Bronchial epithelial cell (primary cell): ENCODE measurements around the gene CUL3. TPM values are rescaled to one million over a fixed set of nuclear protein-coding genes. Genes with fewer than 3 reads are reported as not detected.

Experiments used
- DNase-seq: peaks from one replicate; pipeline ENCODE4 v3.0.0-alpha.2; 2010; ENCODE audit warnings: low read depth
- FAIRE-seq: peaks from 2 replicates; lab custom pipeline; 2011; peaks lifted over from hg19 to GRCh38; lab: Jason Lieb, UNC
- H3K27me3 ChIP-seq: 2 replicates; pipeline ENCODE4 v1.5.1; 2011; ENCODE audit warnings: low read length; ENCODE audit not compliant: control insufficient read depth, insufficient read depth
- H3K36me3 ChIP-seq: 2 replicates; pipeline ENCODE4 v1.5.1; 2011; ENCODE audit warnings: low read length; ENCODE audit not compliant: control insufficient read depth, insufficient read depth
- H3K4me3 ChIP-seq: 2 replicates; pipeline ENCODE4 v1.5.1; 2011; ENCODE audit warnings: mild to moderate bottlenecking, low read depth, low read length, control low read depth
- CTCF ChIP-seq: IDR thresholded peaks from 2 replicates; pipeline ENCODE4 v1.5.1; 2011; ENCODE audit warnings: mild to moderate bottlenecking, moderate library complexity, low read length, control low read depth, inconsistent platforms; ENCODE audit not compliant: insufficient read depth, severe bottlenecking
- total RNA-seq: library from RNA; depleted of rRNA; stranded (reverse); fragments of >200 nt; gene quantifications from 2 replicates; pipeline ENCODE4 v1.2.1, GENCODE V29; 2014

The CUL3 gene
- total RNA-seq, 1 donor from 2014 or later: 53.7 TPM

DNA sequence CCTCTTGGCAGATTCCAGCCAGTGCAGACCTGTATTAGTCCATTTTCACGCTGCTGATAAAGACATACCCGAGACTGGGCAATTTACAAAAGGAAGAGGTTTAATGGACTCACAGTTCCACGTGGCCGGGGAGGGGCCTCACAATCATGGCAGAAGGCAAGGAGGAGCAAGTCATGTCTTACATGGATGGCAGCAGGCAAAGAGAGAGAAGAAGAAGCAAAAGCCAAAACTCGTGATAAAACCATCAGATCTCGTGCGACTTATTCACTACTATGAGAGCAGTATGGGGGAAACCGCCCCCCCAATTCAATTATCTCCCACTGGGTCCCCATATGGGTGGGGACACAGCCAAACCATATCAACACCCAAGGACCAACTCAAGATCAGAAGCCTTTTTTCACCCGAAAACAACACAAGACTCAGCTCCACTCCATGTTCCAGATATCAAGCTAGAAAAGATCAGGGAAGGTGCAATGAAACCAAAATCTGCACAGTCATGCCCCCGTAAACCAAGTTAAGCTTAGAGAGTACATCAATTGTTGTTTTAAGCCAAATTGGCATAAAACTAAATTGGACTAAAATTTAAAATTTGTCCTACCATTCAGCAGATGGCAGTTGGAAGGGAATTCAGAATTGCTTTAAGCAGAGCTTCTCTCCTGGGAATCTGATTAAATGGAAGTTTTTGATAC, 127.6 kb downstream of the CUL3 start:
- TF ChIP-seq CTCF: no peak
- no peak for FAIRE-seq
- H3K4me3 ChIP-seq: no peak overlapping the region
- H3K27me3 ChIP-seq: no peaks in the 10 kb centered on the region
- DNase-seq: no peak
- H3K36me3 ChIP-seq: no peaks in the 10 kb centered on the region

GRCh38 chr2:224453892-224454291, 131.3 kb downstream of the CUL3 start:
- FAIRE-seq: no peak

DNA sequence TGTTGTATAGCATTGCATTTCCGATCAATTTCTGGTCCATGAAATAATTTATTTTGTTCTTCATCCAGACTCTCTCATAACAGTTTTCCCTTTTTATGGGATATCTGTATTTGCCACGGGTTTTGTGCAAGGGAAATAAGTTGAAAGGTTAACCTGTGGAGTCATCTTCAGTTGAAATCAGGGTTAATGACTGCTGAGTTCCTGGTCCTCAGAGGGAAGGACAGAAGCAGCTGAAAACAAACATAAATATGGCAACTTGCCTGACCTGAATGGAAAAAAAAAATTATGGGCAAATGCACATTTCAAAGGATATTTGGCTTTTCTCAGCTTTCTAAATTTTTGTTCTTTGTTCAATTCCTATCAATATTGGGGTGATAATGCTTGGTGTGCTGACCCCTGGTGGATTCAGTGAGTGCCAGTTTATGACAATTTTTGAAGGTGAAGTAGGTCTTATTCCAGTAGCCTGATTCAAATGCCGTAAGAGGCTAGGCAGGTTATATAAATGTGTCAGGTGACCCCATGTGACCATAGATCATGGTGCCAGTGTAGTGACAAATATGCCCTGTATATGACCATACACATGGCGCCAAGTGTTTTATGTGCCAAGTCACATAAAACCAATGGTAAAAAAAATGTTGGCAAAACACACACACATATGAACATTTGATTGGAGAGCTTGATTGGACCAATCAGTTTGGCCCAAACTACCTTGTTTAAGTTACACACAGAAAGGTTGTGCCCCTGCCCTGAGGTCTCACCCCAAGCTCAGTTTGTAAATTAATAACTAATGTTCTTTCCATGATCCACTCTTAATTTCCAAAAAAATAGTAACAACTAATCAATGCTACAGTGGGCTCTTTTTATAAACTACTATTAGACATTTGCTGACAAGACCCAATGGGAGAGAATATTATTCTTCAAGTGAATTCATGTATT, 135.7 kb downstream of the CUL3 start:
- no peaks in the 10 kb centered on the region for H3K36me3 ChIP-seq
- no peak for FAIRE-seq

More at GRCh38 chr2:224453892-224454291, 131.3 kb downstream of the CUL3 start:
- Histone ChIP-seq H3K27me3 (no peaks in the 10 kb centered on the region), H3K4me3 (no peak overlapping the region), H3K36me3 (no peaks in the 10 kb centered on the region)
- no peak for DNase-seq
- TF ChIP-seq CTCF: no peak

GRCh38 chr2:224448236-224448635, 136.9 kb downstream of the CUL3 start:
- H3K27me3 ChIP-seq: no peaks in the 10 kb centered on the region
- DNase-seq: peak; percentile 63
- FAIRE-seq: no peak

More for the DNA sequence above, 135.7 kb downstream of the CUL3 start:
- Histone ChIP-seq H3K27me3 (no peaks in the 10 kb centered on the region), H3K4me3 (no peak overlapping the region)
- peak; percentile 59 for TF ChIP-seq CTCF
- DNase-seq: peak; percentile 43

GRCh38 chr2:224444783-224445182, 140.4 kb downstream of the CUL3 start:
- H3K27me3 ChIP-seq: no peaks in the 10 kb centered on the region
- no peak overlapping the region for H3K4me3 ChIP-seq
- no peaks in the 10 kb centered on the region for H3K36me3 ChIP-seq
- FAIRE-seq (no peak), DNase-seq (no peak)
- no peak for TF ChIP-seq CTCF

More at GRCh38 chr2:224448236-224448635, 136.9 kb downstream of the CUL3 start:
- Histone ChIP-seq H3K36me3 (no peaks in the 10 kb centered on the region), H3K4me3 (no peak overlapping the region)
- no peak for TF ChIP-seq CTCF
